HG02642 (cell line): ENCODE results near the gene TTC34.

Experiments used
- ATAC-seq: cut with Tn5 transposase; IDR thresholded peaks from one replicate; pipeline ENCODE4 v1.9.1; 2021; ENCODE audit warnings: mild to moderate bottlenecking; ENCODE audit not compliant: unreplicated experiment, poor library complexity

The TTC34 gene

GRCh38 chr1:2610036-2610959 lies 191.2 kb downstream of the TTC34 start:
- ATAC-seq = no peak

GRCh38 chr1:2609319-2610035 lies 192.0 kb downstream of the TTC34 start:
- ATAC-seq = no peak

- ATAC-seq = no peak
Observed at GRCh38 chr1:2607641-2608091, 193.8 kb downstream of the TTC34 start.

GRCh38 chr1:2606881-2607621 lies 194.4 kb downstream of the TTC34 start:
- no peak for ATAC-seq

- ATAC-seq = no peak
Observed at GRCh38 chr1:2606396-2606880, 195.1 kb downstream of the TTC34 start.

- ATAC-seq = no peak
Observed at GRCh38 chr1:2605509-2606395, 195.7 kb downstream of the TTC34 start.

- ATAC-seq = no peak
Observed at GRCh38 chr1:2604844-2605508, 196.5 kb downstream of the TTC34 start.

- ATAC-seq = no peak
Observed at GRCh38 chr1:2604156-2604843, 197.2 kb downstream of the TTC34 start.

- no peak for ATAC-seq
Observed at GRCh38 chr1:2603521-2604155, 197.9 kb downstream of the TTC34 start.

- ATAC-seq = no peak
Observed at GRCh38 chr1:2602866-2603520, 198.5 kb downstream of the TTC34 start.

GRCh38 chr1:2602311-2602835 lies 199.1 kb downstream of the TTC34 start:
- ATAC-seq = no peak

GRCh38 chr1:2601721-2602303 lies 199.7 kb downstream of the TTC34 start:
- ATAC-seq = no peak

- ATAC-seq = no peak
Observed at GRCh38 chr1:2598329-2598931, 203.1 kb downstream of the TTC34 start.

GRCh38 chr1:2597441-2598328 lies 203.8 kb downstream of the TTC34 start:
- ATAC-seq = no peak

GRCh38 chr1:2596530-2597333 lies 204.8 kb downstream of the TTC34 start:
- no peak for ATAC-seq
